H1 (cell line): ENCODE measurements around the gene LAIR1. TPM values are rescaled to one million over a fixed set of nuclear protein-coding genes. Genes with fewer than 3 reads are reported as not detected.

Experiments
- CTCF ChIA-PET: fragments of 300-600 bp; sonication (Branson Sonifier 250); formaldehyde crosslinking; loops from one replicate; lab custom pipeline; 2021; ENCODE audit not compliant: partially characterized antibody; lab: Charles Lee
- POLR2A ChIA-PET: fragments of 300-600 bp; sonication (Branson Sonifier 250); formaldehyde crosslinking; loops from one replicate; lab custom pipeline; 2021; ENCODE audit warnings: inconsistent platforms; ENCODE audit not compliant: partially characterized antibody; lab: Charles Lee
- DNase-seq, 2 experiments: peaks; one replicate each; pipeline versions ENCODE4 v3.0.0 to v3.0.0-alpha.2; 2010 to 2022; ENCODE audit warnings: low spot score in 2 of 2, low read depth in 1 of 2, mixed read lengths in 1 of 2
- FAIRE-seq: peaks from 2 replicates; lab custom pipeline; 2011; peaks lifted over from hg19 to GRCh38; lab: Jason Lieb, UNC
- H2AFZ ChIP-seq: 2 replicates; pipeline ENCODE4 v1.8.1; 2012; ENCODE audit warnings: low read length, inconsistent platforms
- H2AK5ac ChIP-seq: 2 replicates; pipeline ENCODE4 v1.6.1; 2013; ENCODE audit warnings: low read depth, low read length
- H2BK120ac ChIP-seq: replicated peaks from 2 replicates; pipeline ENCODE3; 2013; ENCODE audit warnings: low read depth, low read length, inconsistent platforms
- H2BK12ac ChIP-seq: 2 replicates; pipeline ENCODE4 v1.6.1; 2013; ENCODE audit warnings: low read depth, low read length
- H2BK15ac ChIP-seq: 2 replicates; pipeline ENCODE4 v1.6.1; 2013; ENCODE audit warnings: low read length
- H2BK20ac ChIP-seq: 2 replicates; pipeline ENCODE4 v1.6.1; 2013; ENCODE audit warnings: low read length
- H2BK5ac ChIP-seq: 2 replicates; pipeline ENCODE4 v1.6.1; 2013; ENCODE audit warnings: low read depth, low read length
- H3K14ac ChIP-seq: 2 replicates; pipeline ENCODE4 v1.6.1; 2013; ENCODE audit warnings: inconsistent platforms; ENCODE audit not compliant: insufficient read length
- H3K18ac ChIP-seq: 2 replicates; pipeline ENCODE4 v1.6.1; 2013; ENCODE audit warnings: low read length; ENCODE audit errors: extremely low read depth
- H3K23ac ChIP-seq: 2 replicates; pipeline ENCODE4 v1.6.1; 2013; ENCODE audit warnings: inconsistent platforms; ENCODE audit not compliant: insufficient read length
- H3K23me2 ChIP-seq: 2 replicates; pipeline ENCODE4 v1.6.1; 2013; ENCODE audit warnings: low read depth, low read length
- H3K27ac ChIP-seq: 2 replicates; pipeline ENCODE4 v1.6.1; 2011; ENCODE audit warnings: low read depth, low read length, inconsistent platforms
- H3K27me3 ChIP-seq, 4 experiments: replicated peaks in 1 of 4; 1 replicate in 1 of 4; 2 replicates in 3 of 4; pipeline versions ENCODE4 v1.6.1 to v1.8.1; 2011 to 2013; ENCODE audit warnings: low read length in 3 of 4, mild to moderate bottlenecking in 3 of 4, inconsistent platforms in 2 of 4, mixed read lengths in 2 of 4, moderate library complexity in 1 of 4; ENCODE audit not compliant: control insufficient read depth in 3 of 4, insufficient read depth in 3 of 4; ENCODE audit errors: extremely low read depth in 1 of 4
- H3K36me3 ChIP-seq, 4 experiments: 2 replicates each; pipeline versions ENCODE4 v1.6.1 to v1.8.1; 2011 to 2013; ENCODE audit warnings: mild to moderate bottlenecking in 4 of 4, low read length in 3 of 4, moderate library complexity in 2 of 4, control low read depth in 1 of 4, inconsistent platforms in 1 of 4; ENCODE audit not compliant: insufficient read depth in 4 of 4, control insufficient read depth in 2 of 4
- H3K4ac ChIP-seq: replicated peaks from 2 replicates; pipeline ENCODE3; 2013; ENCODE audit warnings: low read length, low read depth, mixed read lengths, inconsistent platforms; ENCODE audit not compliant: insufficient read length
- H3K4me1 ChIP-seq, 4 experiments: replicated peaks in 1 of 4; 1 replicate in 1 of 4; 2 replicates in 3 of 4; pipeline versions ENCODE4 v1.6.1 to v1.8.1; 2011 to 2013; ENCODE audit warnings: low read length in 3 of 4, inconsistent platforms in 2 of 4, mixed read lengths in 1 of 4; ENCODE audit not compliant: insufficient read depth in 4 of 4, control insufficient read depth in 3 of 4
- H3K4me2 ChIP-seq, 2 experiments: 2 replicates each; pipeline versions ENCODE4 v1.6.1 to v1.8.1; 2011 to 2013; ENCODE audit warnings: low read depth in 2 of 2, low read length in 2 of 2, control low read depth in 1 of 2, inconsistent platforms in 1 of 2, mild to moderate bottlenecking in 1 of 2; ENCODE audit not compliant: insufficient read depth in 1 of 2
- H3K4me3 ChIP-seq, 4 experiments: fragments of 200-600, 300-600 bp in 1 of 4; sonication (generic), shearing (Covaris generic), sonication (Bioruptor Twin) in 1 of 4; 2 replicates each; pipeline versions ENCODE4 v1.5.1 to v1.8.1; 2011 to 2016; ENCODE audit warnings: low read length in 4 of 4, low read depth in 3 of 4, control low read depth in 2 of 4, inconsistent platforms in 2 of 4, mild to moderate bottlenecking in 2 of 4, mixed read lengths in 1 of 4, moderate library complexity in 1 of 4; ENCODE audit not compliant: insufficient read depth in 2 of 4; ENCODE audit errors: extremely low read depth in 1 of 4
- H3K56ac ChIP-seq: replicated peaks from 2 replicates; pipeline ENCODE3; 2013; ENCODE audit warnings: low read depth, mild to moderate bottlenecking, mixed read lengths, low read length, inconsistent platforms; ENCODE audit not compliant: insufficient read length
- H3K79me1 ChIP-seq: 2 replicates; pipeline ENCODE4 v1.6.1; 2013; ENCODE audit warnings: low read depth, low read length, control low read depth
- H3K79me2 ChIP-seq, 2 experiments: 2 replicates each; pipeline versions ENCODE4 v1.6.1 to v1.8.1; 2012 to 2013; ENCODE audit warnings: low read length in 2 of 2, mild to moderate bottlenecking in 2 of 2, inconsistent platforms in 1 of 2; ENCODE audit not compliant: insufficient read depth in 2 of 2, control insufficient read depth in 1 of 2
- H3K9ac ChIP-seq, 4 experiments: replicated peaks in 1 of 4; 1 replicate in 1 of 4; 2 replicates in 3 of 4; pipeline versions ENCODE4 v1.6.1 to v1.8.1; 2011 to 2013; ENCODE audit warnings: low read depth in 3 of 4, low read length in 3 of 4, control low read depth in 2 of 4, mild to moderate bottlenecking in 2 of 4, moderate library complexity in 2 of 4, inconsistent platforms in 1 of 4; ENCODE audit errors: extremely low read depth in 1 of 4
- H3K9me3 ChIP-seq, 2 experiments: 2 replicates each; pipeline versions ENCODE4 v1.6.1 to v1.8.1; 2012 to 2013; ENCODE audit warnings: mild to moderate bottlenecking in 2 of 2, moderate library complexity in 2 of 2, control low read depth in 1 of 2, inconsistent platforms in 1 of 2, low read depth in 1 of 2, low read length in 1 of 2, mixed read lengths in 1 of 2; ENCODE audit not compliant: insufficient read depth in 2 of 2
- H4K20me1 ChIP-seq, 2 experiments: replicated peaks in 1 of 2; 2 replicates each; pipeline versions ENCODE3 to v1.8.1; 2011 to 2013; ENCODE audit warnings: inconsistent platforms in 2 of 2, low read length in 2 of 2, mild to moderate bottlenecking in 1 of 2; ENCODE audit not compliant: insufficient read depth in 2 of 2, control insufficient read depth in 1 of 2
- H4K5ac ChIP-seq: 2 replicates; pipeline ENCODE4 v1.6.1; 2013; ENCODE audit warnings: low read length, low read depth, mixed read lengths, inconsistent platforms; ENCODE audit not compliant: insufficient read length
- H4K8ac ChIP-seq: 2 replicates; pipeline ENCODE4 v1.8.0; 2013; ENCODE audit warnings: mild to moderate bottlenecking, moderate library complexity, low read length, inconsistent platforms; ENCODE audit not compliant: insufficient read depth; ENCODE audit errors: extremely low read depth
- H4K91ac ChIP-seq: replicated peaks from 2 replicates; pipeline ENCODE3; 2013; ENCODE audit warnings: low read length, mixed read lengths, inconsistent platforms; ENCODE audit not compliant: insufficient read length
- BACH1 ChIP-seq: IDR thresholded peaks from 2 replicates; pipeline ENCODE4 v1.6.1; 2012; ENCODE audit warnings: low read length, improper control_type of control experiment
- CTCF ChIP-seq, 3 experiments: IDR thresholded peaks; 1 replicate in 2 of 3; 2 replicates in 1 of 3; pipeline versions ENCODE4 v1.5.1 to v1.6.1; 2011; ENCODE audit warnings: low read length in 3 of 3, mild to moderate bottlenecking in 3 of 3, inconsistent platforms in 2 of 3, low read depth in 1 of 3, moderate library complexity in 1 of 3; ENCODE audit not compliant: insufficient read depth in 1 of 3; ENCODE audit errors: control extremely low read depth in 1 of 3
- WGBS, 2 experiments: shearing (Covaris generic) in 1 of 2; methylation state at CpG; one replicate each; pipeline versions ENCODE4 v1.1.6 to v1.1.7; 2013 to 2015; ENCODE audit warnings: low lambda C conversion rate in 2 of 2, mixed read lengths in 2 of 2, inconsistent platforms in 1 of 2, low coverage in 1 of 2, missing lambda C conversion rate in 1 of 2; ENCODE audit not compliant: insufficient replicate concordance in 2 of 2, insufficient coverage in 1 of 2, insufficient read length in 1 of 2; ENCODE audit errors: extremely low coverage in 1 of 2, missing lambda C conversion rate in 1 of 2; 5-methylcytosine and 5-hydroxymethylcytosine counted together
- polyA plus RNA-seq, 7 experiments: library from polyadenylated mRNA; depleted of rRNA in 3 of 7; stranded (reverse) in 5 of 7; unstranded in 2 of 7; fragments of >200 nt in 5 of 7; fragments of 200-250 nt in 2 of 7; gene quantifications; 1 replicate in 5 of 7; 2 replicates in 1 of 7; 4 replicates in 1 of 7; pipeline versions ENCODE4 v1.2.1 to v1.2.3, GENCODE V29; 2011 to 2013; ENCODE audit warnings: missing spikeins in 2 of 7, mixed read lengths in 2 of 7
- total RNA-seq: library from RNA; stranded (reverse); fragmentation: NEBNext Ultra II Directional; extraction: Animal tissue kit (Norgen Biotek cat#: 25700); gene quantifications from 2 replicates; pipeline ENCODE4 v1.2.1, GENCODE V29; 2021

Gene LAIR1
- total and polyA plus RNA-seq, 2 of the 8 experiments (the other 6 are each of a cell fraction or from before 2014, with no cell fraction given) = 0.18 TPM; not detected in 1

GRCh38 chr19:54407780-54408179 is 43.0 kb upstream of the LAIR1 start:
- Histone ChIP-seq H3K4me3 (no peak overlapping the region), H2AK5ac (no peak overlapping the region), H2BK120ac (no peak overlapping the region), H3K23me2 (peaks cover 2% of the 10 kb centered on the region; the same call in 1 of the 2 replicates), H3K23ac (no peak overlapping the region), H3K27me3 (no peaks in the 10 kb centered on the region; a peak in 1 of 7 replicates), H2BK15ac (no peak overlapping the region), H3K56ac (no peak overlapping the region), H3K4ac (no peak overlapping the region), H4K91ac (no peak overlapping the region), H2BK12ac (no peak overlapping the region), H3K27ac (no peak overlapping the region), H3K14ac (no peak overlapping the region), H2AFZ (no peak overlapping the region), H4K8ac (no peak overlapping the region), H4K5ac (no peak overlapping the region), H3K36me3 (no peaks in the 10 kb centered on the region), H3K4me2 (no peak overlapping the region; a peak in 1 of 4 replicates), H2BK20ac (no peak overlapping the region), H4K20me1 (no peaks in the 10 kb centered on the region), H3K4me1 (peaks cover 0 to 4% (median 3%) of the 10 kb centered on the region in 4 experiments; a peak in 3 of 7 replicates), H3K9me3 (peaks cover 0 to 2% of the 10 kb centered on the region in 2 experiments; a peak in 1 of 4 replicates), H2BK5ac (no peak overlapping the region), H3K9ac (no peak overlapping the region), H3K18ac (no peak overlapping the region), H3K79me1 (no peaks in the 10 kb centered on the region), H3K79me2 (no peaks in the 10 kb centered on the region)
- DNase-seq (no peak), FAIRE-seq (no peak)
- ChIA-PET POLR2A (interaction anchor here (0.9 to 1.3 kb wide), 2 partner anchors 9 to 17 kb away, joined by 3 to 4 read pairs; no protein-coding TSS in a partner anchor), CTCF (interaction anchor here (0.9 to 1.8 kb wide), 4 partner anchors 9 to 31 kb away, joined by 3 to 5 read pairs (median 4); no protein-coding TSS in a partner anchor)
- WGBS, 2 experiments = 90% methylated on average over 7 of the region's 7 CpGs; no CpG with 5 or more reads in 1 of the 2 experiments
- TF ChIP-seq CTCF (IDR thresholded peaks at IDR 0.05; ENCODE audit: control extremely low read depth in 1 of 3, insufficient read depth in 1 of 3, low read depth in 1 of 3, low read length in 3 of 3) (no peak), BACH1 (no peak)
